ENCODE results near the gene SETD1A.
"Not testable (repeated sequence)": the region's sequence is repeated elsewhere in the genome, so short reads cannot be mapped to it uniquely, and the experiment has no call there.

SETD1A gene

GRCh38 chr16:30930160-30930571, 27.4 kb upstream of the SETD1A start:
- DNase-seq: no peak

- no peak for DNase-seq
Observed at GRCh38 chr16:30931068-30931650, 26.4 kb upstream of the SETD1A start.

GRCh38 chr16:30934827-30935557, 22.6 kb upstream of the SETD1A start:
- peak; percentile 38 for DNase-seq

GRCh38 chr16:30937692-30938091, 19.9 kb upstream of the SETD1A start:
- no peak for DNase-seq

GRCh38 chr16:30939571-30939970, 18.0 kb upstream of the SETD1A start:
- not testable (repeated sequence) for DNase-seq

- DNase-seq: peak; percentile 31
Observed at GRCh38 chr16:30941600-30942425, 15.7 kb upstream of the SETD1A start.

- no peak for DNase-seq
Observed at GRCh38 chr16:30942426-30942806, 15.1 kb upstream of the SETD1A start.

GRCh38 chr16:30944352-30944751, 13.2 kb upstream of the SETD1A start:
- DNase-seq: no peak

GRCh38 chr16:30946671-30947540, 10.6 kb upstream of the SETD1A start:
- DNase-seq: no peak

- no peak for DNase-seq
Observed at GRCh38 chr16:30947541-30947858, 10.1 kb upstream of the SETD1A start.

- DNase-seq: peak; percentile 99
Observed at GRCh38 chr16:30947859-30948666, 9.5 kb upstream of the SETD1A start.

GRCh38 chr16:30948667-30949649, 8.6 kb upstream of the SETD1A start, which contains the start of gene ORAI3:
Gene ORAI3, plus strand, starts transcription at chr16:30949068. Its CDS starts 222 bp downstream, at chr16:30949290.
- DNase-seq: peak; percentile 47

- no peak for DNase-seq
Observed at GRCh38 chr16:30949650-30950515, 7.7 kb upstream of the SETD1A start.

- no peak for DNase-seq
Observed at GRCh38 chr16:30950516-30951065, 7.0 kb upstream of the SETD1A start.

- DNase-seq: no peak
Observed at GRCh38 chr16:30951193-30951592, 6.4 kb upstream of the SETD1A start.

- no peak for DNase-seq
Observed at GRCh38 chr16:30951750-30952149, 5.8 kb upstream of the SETD1A start.

- DNase-seq: no peak
Observed at GRCh38 chr16:30953111-30953510, 4.4 kb upstream of the SETD1A start.

- peak; percentile 75 for DNase-seq
Observed at GRCh38 chr16:30953511-30954124, 3.9 kb upstream of the SETD1A start.

- DNase-seq: no peak
Observed at GRCh38 chr16:30954993-30955392, 2.6 kb upstream of the SETD1A start.
